HG02852 (cell line): ENCODE measurements around the gene BUD13.
"Not testable (repeated sequence)": the region's sequence is repeated elsewhere in the genome, so short reads cannot be mapped to it uniquely, and the experiment has no call there.

Experiments
- ATAC-seq: cut with Tn5 transposase; IDR thresholded peaks from one replicate; pipeline ENCODE4 v1.9.1; 2021; ENCODE audit warnings: mild to moderate bottlenecking, moderate library complexity; ENCODE audit not compliant: unreplicated experiment

Gene BUD13

GRCh38 chr11:116772443-116773202 lies at the start of gene BUD13:
TSS of gene BUD13 (minus strand) at chr11:116772987. CDS start at chr11:116772964, 23 bp downstream.
- peak; percentile 85 for ATAC-seq

GRCh38 chr11:116822575-116822974 lies 49.8 kb upstream of the BUD13 start:
- no peak for ATAC-seq

GRCh38 chr11:116821050-116821918 lies 48.5 kb upstream of the BUD13 start:
- ATAC-seq = no peak

GRCh38 chr11:116819049-116819448 lies 46.3 kb upstream of the BUD13 start:
- no peak for ATAC-seq

- ATAC-seq = no peak
Measured at GRCh38 chr11:116814502-116814901, 41.7 kb upstream of the BUD13 start.

- ATAC-seq = no peak
Measured at GRCh38 chr11:116813781-116814471, 41.1 kb upstream of the BUD13 start.

GRCh38 chr11:116813170-116813569 lies 40.4 kb upstream of the BUD13 start:
- ATAC-seq = no peak

GRCh38 chr11:116812109-116812508 lies 39.3 kb upstream of the BUD13 start:
- ATAC-seq = no peak

- no peak for ATAC-seq
Measured at GRCh38 chr11:116811194-116811593, 38.4 kb upstream of the BUD13 start.

- no peak for ATAC-seq
Measured at GRCh38 chr11:116808262-116809175, 35.7 kb upstream of the BUD13 start.

GRCh38 chr11:116807601-116808261 lies 34.9 kb upstream of the BUD13 start:
- no peak for ATAC-seq

GRCh38 chr11:116804001-116804400 lies 31.2 kb upstream of the BUD13 start:
- no peak for ATAC-seq

- ATAC-seq = not testable (repeated sequence)
Measured at GRCh38 chr11:116801662-116802061, 28.9 kb upstream of the BUD13 start.

GRCh38 chr11:116800610-116801009 lies 27.8 kb upstream of the BUD13 start:
- no peak for ATAC-seq

- no peak for ATAC-seq
Measured at GRCh38 chr11:116798368-116798767, 25.6 kb upstream of the BUD13 start.

- ATAC-seq = no peak
Measured at GRCh38 chr11:116797816-116798215, 25.0 kb upstream of the BUD13 start.

GRCh38 chr11:116796548-116796947 lies 23.8 kb upstream of the BUD13 start:
- ATAC-seq = no peak

- no peak for ATAC-seq
Measured at GRCh38 chr11:116794851-116795250, 22.1 kb upstream of the BUD13 start.

GRCh38 chr11:116793772-116794097 lies 20.9 kb upstream of the BUD13 start:
- no peak for ATAC-seq
